ENCODE data around the gene CACNA1B. TPM values are rescaled to one million over a fixed set of nuclear protein-coding genes. Genes with fewer than 3 reads are reported as not detected.

The CACNA1B gene
- total RNA-seq, 6 donors from 2014 or later = 0.03 to 0.15 (median 0.03) TPM; not detected in 3

- TF ChIP-seq, protein P1, sequence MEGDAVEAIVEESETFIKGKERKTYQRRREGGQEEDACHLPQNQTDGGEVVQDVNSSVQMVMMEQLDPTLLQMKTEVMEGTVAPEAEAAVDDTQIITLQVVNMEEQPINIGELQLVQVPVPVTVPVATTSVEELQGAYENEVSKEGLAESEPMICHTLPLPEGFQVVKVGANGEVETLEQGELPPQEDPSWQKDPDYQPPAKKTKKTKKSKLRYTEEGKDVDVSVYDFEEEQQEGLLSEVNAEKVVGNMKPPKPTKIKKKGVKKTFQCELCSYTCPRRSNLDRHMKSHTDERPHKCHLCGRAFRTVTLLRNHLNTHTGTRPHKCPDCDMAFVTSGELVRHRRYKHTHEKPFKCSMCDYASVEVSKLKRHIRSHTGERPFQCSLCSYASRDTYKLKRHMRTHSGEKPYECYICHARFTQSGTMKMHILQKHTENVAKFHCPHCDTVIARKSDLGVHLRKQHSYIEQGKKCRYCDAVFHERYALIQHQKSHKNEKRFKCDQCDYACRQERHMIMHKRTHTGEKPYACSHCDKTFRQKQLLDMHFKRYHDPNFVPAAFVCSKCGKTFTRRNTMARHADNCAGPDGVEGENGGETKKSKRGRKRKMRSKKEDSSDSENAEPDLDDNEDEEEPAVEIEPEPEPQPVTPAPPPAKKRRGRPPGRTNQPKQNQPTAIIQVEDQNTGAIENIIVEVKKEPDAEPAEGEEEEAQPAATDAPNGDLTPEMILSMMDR (IDR thresholded peaks at IDR 0.05) = no peak
- TF ChIP-seq POLR2A (IDR thresholded peaks at IDR 0.05) = no peak
- no peak for TF ChIP-seq EP300 (IDR thresholded peaks at IDR 0.05)
- no peak for TF ChIP-seq POLR2AphosphoS5 (IDR thresholded peaks at IDR 0.05)
- no peaks in the 10 kb centered on the region for H3K4me1 ChIP-seq
- ATAC-seq (ENCODE audit: low FRiP score in 2 of 2) (no peak), DNase-seq (peak in 1 of 2 donors; percentile 17)
- H3K9me3 ChIP-seq = no peaks in the 10 kb centered on the region
- H3K27ac ChIP-seq = no peak overlapping the region
- no peak overlapping the region for H3K4me3 ChIP-seq
- no peaks in the 10 kb centered on the region for H3K27me3 ChIP-seq
- 85 to 96% methylated on average over 3 to 4 of the region's 4 CpGs for WGBS, 2 donors
- no peaks in the 10 kb centered on the region for H3K36me3 ChIP-seq
These were observed 174.7 kb downstream of the CACNA1B start for GRCh38 chr9:138052322-138052615.

DNA sequence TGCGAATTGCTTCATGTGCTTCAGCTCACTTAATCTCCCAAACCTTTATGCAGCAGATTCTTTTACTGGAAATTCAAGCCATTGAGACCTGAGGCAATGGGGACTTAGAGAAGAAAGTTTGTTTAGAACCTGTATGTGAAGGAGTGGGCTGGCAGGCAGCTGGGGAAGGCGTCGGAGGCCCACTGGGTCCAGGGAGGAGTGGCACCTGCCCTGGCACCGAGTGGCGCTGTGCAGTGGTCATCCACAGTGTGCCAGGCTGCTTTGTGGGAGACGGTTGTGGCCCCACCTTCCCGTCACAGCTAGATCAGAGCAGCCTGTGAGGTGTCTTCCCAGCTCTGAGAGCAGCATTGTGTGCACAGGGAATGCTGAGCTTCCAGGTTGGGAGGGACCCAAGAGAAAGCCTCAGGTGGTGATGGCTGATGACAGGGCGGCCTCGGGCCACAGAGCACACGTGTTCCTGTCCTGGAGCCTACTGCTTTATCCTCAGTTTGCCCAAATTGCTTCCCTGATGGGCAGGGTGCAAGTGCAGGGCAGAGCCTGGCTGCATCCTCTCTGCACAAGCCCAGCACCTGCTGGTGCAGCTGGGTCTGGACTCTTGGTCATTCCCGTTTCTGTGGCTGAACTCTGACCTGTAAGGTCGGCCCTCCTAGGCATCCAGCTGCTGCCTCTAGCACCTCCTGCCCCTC is 175.2 kb downstream of the CACNA1B start:
- Histone ChIP-seq H3K4me3 (no peak overlapping the region), H3K36me3 (no peaks in the 10 kb centered on the region), H3K9me3 (no peaks in the 10 kb centered on the region), H3K4me1 (no peaks in the 10 kb centered on the region), H3K27me3 (no peaks in the 10 kb centered on the region), H3K27ac (no peak overlapping the region)
- 77 to 87% methylated on average over 12 of the region's 12 CpGs for WGBS, 2 donors
- ATAC-seq (ENCODE audit: low FRiP score in 2 of 2) (no peak), DNase-seq (peak in 1 of 2 donors; percentile 10)
- no peak for TF ChIP-seq POLR2A (IDR thresholded peaks at IDR 0.05)
- TF ChIP-seq EP300 (IDR thresholded peaks at IDR 0.05) = no peak
- no peak for TF ChIP-seq POLR2AphosphoS5 (IDR thresholded peaks at IDR 0.05)
- TF ChIP-seq, protein P1 (IDR thresholded peaks at IDR 0.05) = no peak

- Histone ChIP-seq H3K9me3 (no peaks in the 10 kb centered on the region), H3K27me3 (no peaks in the 10 kb centered on the region), H3K36me3 (no peaks in the 10 kb centered on the region), H3K4me3 (no peak overlapping the region), H3K27ac (no peak overlapping the region), H3K4me1 (no peaks in the 10 kb centered on the region)
- DNase-seq = peak in 1 of 2 donors; percentile 13
- no peak for ATAC-seq (ENCODE audit: low FRiP score in 2 of 2)
- 76 to 93% methylated on average over 6 of the region's 7 CpGs for WGBS, 2 donors
- TF ChIP-seq EP300 (IDR thresholded peaks at IDR 0.05) (no peak), POLR2AphosphoS5 (IDR thresholded peaks at IDR 0.05) (no peak), POLR2A (IDR thresholded peaks at IDR 0.05) (no peak)
- TF ChIP-seq, protein P1 (IDR thresholded peaks at IDR 0.05) = no peak
These were observed 175.8 kb downstream of the CACNA1B start for GRCh38 chr9:138053321-138053868.

DNA sequence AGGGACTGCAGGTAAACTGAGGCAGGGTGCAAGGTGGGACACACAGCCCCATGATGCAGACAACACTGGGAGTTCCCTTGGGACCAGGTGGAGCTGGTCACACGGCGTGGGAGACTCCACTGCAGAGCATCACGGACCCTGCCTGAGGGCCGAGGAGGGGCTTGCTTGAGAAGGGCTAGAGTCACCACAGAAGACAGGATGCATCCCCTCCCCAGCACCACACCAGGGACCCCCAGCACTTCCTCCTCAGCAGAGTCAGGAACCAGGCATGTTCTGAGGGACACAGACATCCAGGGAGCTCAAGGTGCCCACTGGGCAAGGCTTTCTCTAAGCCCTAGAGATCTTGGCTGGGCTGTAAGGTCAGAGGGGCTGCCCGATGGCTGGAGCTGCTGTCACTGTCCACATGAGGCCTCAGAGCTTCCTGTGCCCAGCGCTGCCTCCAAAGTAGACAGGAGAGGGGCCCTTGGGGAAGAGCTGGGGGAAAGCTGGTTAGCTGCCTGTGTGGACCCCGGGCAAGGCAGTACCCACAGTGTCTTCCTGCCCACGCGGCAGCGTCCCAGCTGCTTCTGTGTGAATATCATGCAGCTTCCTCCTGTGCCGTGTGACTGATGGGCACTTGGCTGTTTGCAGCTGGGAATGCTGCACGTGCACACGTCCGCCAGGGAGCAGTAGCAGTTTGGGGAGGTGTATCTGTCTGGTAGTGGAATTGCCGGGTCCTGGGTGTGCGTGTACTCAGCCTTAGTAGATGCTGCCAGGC is 176.6 kb downstream of the CACNA1B start:
- Histone ChIP-seq H3K9me3 (no peaks in the 10 kb centered on the region), H3K4me3 (no peak overlapping the region), H3K27me3 (no peaks in the 10 kb centered on the region), H3K36me3 (no peaks in the 10 kb centered on the region), H3K27ac (no peak overlapping the region), H3K4me1 (no peaks in the 10 kb centered on the region)
- 63 to 84% methylated on average over 3 to 16 of the region's 16 CpGs for WGBS, 2 donors
- TF ChIP-seq, protein P1 (IDR thresholded peaks at IDR 0.05) = no peak
- TF ChIP-seq POLR2AphosphoS5 (IDR thresholded peaks at IDR 0.05) (no peak), EP300 (IDR thresholded peaks at IDR 0.05) (no peak)
- ATAC-seq (ENCODE audit: low FRiP score in 2 of 2) (no peak), DNase-seq (peak in 1 of 2 donors; percentile 18)

Measured in upper lobe of left lung (tissue), 6 donors.